Natural killer cell (primary cell): Measurements from ENCODE around the gene ZNF175. TPM values are rescaled to one million over a fixed set of nuclear protein-coding genes. Genes with fewer than 3 reads are reported as not detected.

Experiments
- ATAC-seq, 3 donors: fragments of 150-1000 bp in 2 of 3; fragments of 200-7000 bp in 1 of 3; cut with Tn5 transposase; 1 replicate in 1 of 3; 2 replicates in 2 of 3; pipeline ENCODE4 v1.10.0; 2021; ENCODE audit warnings: mild to moderate bottlenecking in 2 of 3, moderate library complexity in 2 of 3
- DNase-seq, 2 donors: peaks; one replicate each; pipeline versions ENCODE4 v3.0.0 to v3.0.0-alpha.2; 2013 to 2021; ENCODE audit warnings: mixed read lengths in 1 of 2
- H3K27ac ChIP-seq: one replicate; pipeline ENCODE4 v1.5.1; 2013; ENCODE audit warnings: mild to moderate bottlenecking, low read length
- H3K27me3 ChIP-seq: one replicate; pipeline ENCODE4 v1.6.1; 2013; ENCODE audit warnings: low read length; ENCODE audit not compliant: control insufficient read depth, insufficient read depth
- H3K36me3 ChIP-seq: one replicate; pipeline ENCODE4 v1.6.1; 2013; ENCODE audit warnings: low read length; ENCODE audit not compliant: control insufficient read depth, insufficient read depth
- H3K4me1 ChIP-seq: one replicate; pipeline ENCODE4 v1.6.1; 2013; ENCODE audit warnings: low read length; ENCODE audit not compliant: control insufficient read depth, insufficient read depth
- H3K4me3 ChIP-seq: one replicate; pipeline ENCODE4 v1.5.1; 2013; ENCODE audit warnings: low read length
- H3K9me3 ChIP-seq: one replicate; pipeline ENCODE4 v1.6.1; 2013; ENCODE audit warnings: low read length; ENCODE audit not compliant: control insufficient read depth, insufficient read depth
- H3K27ac Mint-ChIP-seq, 2 donors: one replicate each; pipeline ENCODE4 v1.8.0; 2022; ENCODE audit warnings: mild to moderate bottlenecking in 2 of 2, mixed read lengths in 2 of 2, moderate library complexity in 1 of 2
- H3K27me3 Mint-ChIP-seq, 2 donors: one replicate each; pipeline ENCODE4 v1.8.0; 2022; ENCODE audit warnings: low read depth in 2 of 2, mixed read lengths in 2 of 2
- H3K36me3 Mint-ChIP-seq: one replicate; pipeline ENCODE4 v1.8.0; 2022; ENCODE audit warnings: mixed read lengths
- H3K4me1 Mint-ChIP-seq, 2 donors: one replicate each; pipeline ENCODE4 v1.8.0; 2022; ENCODE audit warnings: mixed read lengths in 2 of 2
- H3K4me3 Mint-ChIP-seq: one replicate; pipeline ENCODE4 v1.8.0; 2022; ENCODE audit warnings: mild to moderate bottlenecking, moderate library complexity, mixed read lengths
- H3K9me3 Mint-ChIP-seq, 2 donors: one replicate each; pipeline ENCODE4 v1.8.0; 2022; ENCODE audit warnings: mixed read lengths in 2 of 2
- CTCF ChIP-seq: fragments of 200-600 bp; IDR thresholded peaks from one replicate; pipeline ENCODE4 v1.8.0; 2022; ENCODE audit warnings: antibody characterized with exemption
- WGBS: methylation state at CpG from one replicate; pipeline ENCODE4 v1.1.7; 2013; ENCODE audit warnings: missing lambda C conversion rate; ENCODE audit not compliant: insufficient coverage; 5-methylcytosine and 5-hydroxymethylcytosine counted together
- intact Hi-C: fragments of 100-400 bp; cut with micrococcal nuclease; formaldehyde crosslinking; loops from one replicate; pipeline ENCODE4 v1.14.2; 2022
- total RNA-seq, 4 donors: library from RNA; stranded (reverse); fragments of 120-200 nt in 1 of 4; gene quantifications; one replicate each; pipeline versions ENCODE4 v1.2.3 to v1.2.4, GENCODE V29; 2013 to 2022

Gene ZNF175
- total RNA-seq, 3 donors from 2014 or later (not counting 1 experiment from before 2014, with no cell fraction given) = 3.4 to 4.8 (median 4.0) TPM

GRCh38 chr19:51599084-51599483 is 28.0 kb downstream of the ZNF175 start:
- no peak for ATAC-seq
- Histone ChIP-seq H3K36me3 (no peaks in the 10 kb centered on the region), H3K27ac (no peak overlapping the region), H3K4me3 (no peak overlapping the region), H3K4me1 (peaks cover 20% of the 10 kb centered on the region), H3K27me3 (peaks cover 4% of the 10 kb centered on the region), H3K9me3 (no peaks in the 10 kb centered on the region)
- Mint-ChIP-seq H3K36me3 (no peaks in the 10 kb centered on the region), H3K4me3 (no peak overlapping the region), H3K27me3 (peaks cover 0 to 14% of the 10 kb centered on the region in 2 donors), H3K9me3 (peaks cover 0 to 2% of the 10 kb centered on the region in 2 donors), H3K27ac (no peak overlapping the region), H3K4me1 (peaks cover 14 to 35% of the 10 kb centered on the region in 2 donors)
- no peak for TF ChIP-seq CTCF
- WGBS = 97% methylated on average over 10 of the region's 10 CpGs
- DNase-seq = no peak
- intact Hi-C loops = no loop called here

- no peaks in the 10 kb centered on the region for H3K9me3 Mint-ChIP-seq
- no peak for TF ChIP-seq CTCF
- H3K36me3 Mint-ChIP-seq = no peaks in the 10 kb centered on the region
- Histone ChIP-seq H3K4me3 (peak overlapping the region; percentile 19), H3K27me3 (peaks cover 4% of the 10 kb centered on the region), H3K27ac (peak overlapping the region; percentile 20), H3K9me3 (no peaks in the 10 kb centered on the region), H3K36me3 (no peaks in the 10 kb centered on the region), H3K4me1 (peaks cover 9% of the 10 kb centered on the region)
- peak overlapping the region; percentile 60 for H3K4me3 Mint-ChIP-seq
- whole genome bisulfite sequencing = 15% methylated on average over 59 of the region's 59 CpGs
- peak in 1 of 2 donors; percentile 28 for DNase-seq
- intact Hi-C loops = no loop called here
- H3K27ac Mint-ChIP-seq = peak overlapping the region in 1 of 2 donors; percentile 81
- H3K27me3 Mint-ChIP-seq = peaks cover 0 to 14% of the 10 kb centered on the region in 2 donors
- ATAC-seq = peak; percentile 74 to 92 (median 80)
- peaks cover 0 to 15% of the 10 kb centered on the region in 2 donors for H3K4me1 Mint-ChIP-seq
Observed at GRCh38 chr19:51600940-51601580, 30.0 kb downstream of the ZNF175 start.

DNA sequence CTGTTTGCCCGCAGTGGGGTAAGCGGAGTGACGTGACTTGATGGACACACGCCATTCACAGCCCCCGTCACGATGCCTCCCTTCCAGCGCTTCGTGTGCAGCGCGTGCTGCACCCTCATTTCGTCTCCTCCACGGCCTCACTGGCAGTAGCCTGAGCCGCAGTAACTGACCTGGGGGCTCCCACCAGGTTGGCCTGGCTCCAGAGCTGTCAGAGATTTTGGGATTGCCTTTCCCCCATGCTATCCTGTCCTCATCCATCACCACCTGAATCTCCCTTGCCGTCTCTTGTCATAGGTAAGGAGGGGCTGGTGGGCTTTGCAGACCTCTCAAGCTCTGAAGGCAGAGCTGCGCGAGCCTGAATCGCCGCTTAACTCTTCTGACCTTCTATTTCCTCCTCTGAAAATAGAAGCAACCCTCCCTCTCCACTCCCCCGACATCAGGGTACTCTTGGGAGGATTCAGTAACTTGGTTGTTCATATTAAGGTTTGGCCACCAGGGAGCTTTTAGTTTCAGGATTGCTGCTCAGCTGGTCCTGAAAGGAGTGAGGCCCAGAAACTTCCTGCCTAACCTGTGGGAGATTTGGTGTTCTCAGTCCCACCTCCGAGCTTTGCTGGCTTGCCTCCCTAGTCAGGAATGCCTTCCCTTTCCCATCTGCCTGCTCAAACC is 31.2 kb downstream of the ZNF175 start:
- no peak for TF ChIP-seq CTCF
- Mint-ChIP-seq H3K27me3 (peaks cover 0 to 12% of the 10 kb centered on the region in 2 donors), H3K4me3 (peak overlapping the region; percentile 66), H3K27ac (peak overlapping the region in 1 of 2 donors; percentile 71), H3K4me1 (peaks cover 0 to 22% of the 10 kb centered on the region in 2 donors), H3K36me3 (no peaks in the 10 kb centered on the region), H3K9me3 (no peaks in the 10 kb centered on the region)
- Histone ChIP-seq H3K9me3 (no peaks in the 10 kb centered on the region), H3K27me3 (peaks cover 4% of the 10 kb centered on the region), H3K27ac (no peak overlapping the region), H3K36me3 (no peaks in the 10 kb centered on the region), H3K4me1 (peaks cover 16% of the 10 kb centered on the region), H3K4me3 (no peak overlapping the region)
- intact Hi-C loops = no loop called here
- no peak for ATAC-seq
- no peak for DNase-seq
- WGBS = 82% methylated on average over 19 of the region's 20 CpGs
